ENCODE data around the gene ADGRE1.

Gene ADGRE1

DNA sequence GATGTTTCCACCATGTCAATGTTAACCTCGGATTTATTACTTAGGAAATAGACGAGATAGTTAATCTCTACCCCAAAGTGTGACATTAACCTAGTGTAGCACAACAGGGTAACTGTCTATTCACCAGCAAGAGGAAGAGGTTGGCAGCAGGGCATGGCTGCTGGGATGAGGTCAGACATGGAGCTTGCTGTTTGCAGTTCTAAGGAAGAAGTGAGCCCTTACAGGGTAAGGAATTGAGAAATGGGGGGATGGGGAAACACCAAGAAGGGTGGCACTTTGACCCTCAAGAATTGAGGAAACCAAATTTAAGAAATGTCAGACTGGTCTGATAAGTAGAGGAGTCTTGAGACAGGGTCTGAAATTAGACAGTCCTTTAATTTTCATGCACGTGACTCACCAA, 71.4 kb downstream of the ADGRE1 start:
- DNase-seq, result peak in 1 of 2 donors; percentile 17

DNA sequence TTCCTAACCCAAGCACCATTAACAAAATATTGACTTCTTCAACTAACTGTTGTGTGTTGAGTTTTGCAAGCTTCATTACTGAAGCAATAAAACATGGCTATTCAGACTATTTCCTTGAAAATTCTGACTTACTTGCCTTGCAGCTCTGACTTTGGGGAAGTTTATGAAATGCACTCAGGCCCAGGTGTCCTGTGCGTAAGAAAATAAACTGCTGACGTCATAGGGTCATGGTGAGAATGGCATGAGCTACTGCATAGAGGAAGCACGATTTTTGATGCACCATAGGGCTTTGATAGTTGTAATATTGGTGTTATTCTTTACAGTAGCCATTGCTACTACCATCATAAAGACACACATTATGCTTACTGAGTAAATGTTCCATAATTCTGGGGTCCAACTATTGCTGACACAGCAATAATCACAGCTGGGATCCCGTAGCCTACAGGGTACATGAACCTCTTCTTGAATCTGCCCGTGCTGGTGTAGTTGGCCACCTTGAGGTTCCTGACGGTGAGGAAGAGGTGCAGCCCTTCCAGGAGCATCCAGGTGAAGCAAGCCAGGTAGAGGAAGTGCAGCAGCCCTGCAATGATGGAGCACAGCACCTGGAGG, 76.0 kb downstream of the ADGRE1 start:
- peak in 1 of 2 donors; percentile 35 for DNase-seq

DNA sequence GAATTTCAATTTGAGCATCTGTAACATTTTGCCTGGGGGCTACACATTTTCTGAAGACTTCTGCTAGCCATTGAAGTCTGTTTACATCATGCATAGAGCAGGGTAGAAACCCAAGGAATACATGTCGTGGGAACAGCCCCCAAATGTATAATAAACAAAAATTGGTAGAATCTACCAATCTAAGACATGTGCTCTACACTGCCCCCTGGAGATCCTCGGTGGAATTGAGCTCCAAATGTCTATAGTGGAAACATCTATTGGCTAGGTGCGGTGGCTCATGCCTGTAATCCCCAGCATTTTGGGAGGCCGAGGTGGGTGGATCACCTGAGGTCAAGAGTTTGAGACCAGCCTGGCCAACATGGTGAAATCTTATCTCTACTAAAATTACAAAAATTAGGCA, 76.6 kb downstream of the ADGRE1 start:
- DNase-seq, result peak; percentile 8 to 40

DNA sequence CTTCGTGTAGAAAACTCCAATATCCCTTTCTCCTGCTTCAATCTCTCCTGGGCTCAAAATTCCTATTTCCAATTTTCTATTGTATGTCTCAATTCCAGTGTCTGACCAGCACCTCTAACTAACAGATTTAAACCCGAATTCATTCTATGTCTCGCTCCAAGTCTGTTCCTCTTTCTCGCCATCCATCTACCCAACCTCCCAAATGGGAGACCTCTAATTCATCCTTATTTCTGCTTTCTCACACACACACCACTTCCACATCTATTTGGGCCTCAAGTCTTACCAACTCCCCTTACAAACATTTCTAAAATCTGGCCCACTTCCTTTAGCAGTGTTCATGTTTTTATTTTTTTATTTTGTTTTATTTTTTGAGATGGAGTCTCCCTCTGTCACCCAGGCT, 80.6 kb downstream of the ADGRE1 start:
- DNase-seq, result no peak

DNA sequence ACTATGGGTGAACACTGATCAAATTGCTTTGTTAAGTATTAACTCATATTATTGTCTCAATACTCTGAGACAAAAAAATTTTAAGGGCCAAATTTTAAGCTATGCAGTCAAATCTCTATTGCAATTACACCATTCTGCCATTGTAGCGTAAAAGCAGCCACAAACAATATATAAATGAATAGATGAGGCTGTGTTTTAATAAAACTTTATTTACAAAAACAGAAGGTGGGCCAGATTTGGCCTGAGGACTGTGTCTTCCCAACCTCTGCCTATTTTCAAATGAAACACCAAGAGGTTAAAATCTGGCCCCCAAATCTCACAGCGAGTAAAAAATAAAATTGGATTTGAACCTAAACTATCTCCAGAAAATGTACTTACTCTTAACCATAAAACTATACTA, 82.1 kb downstream of the ADGRE1 start:
- DNase-seq, result no peak

DNA sequence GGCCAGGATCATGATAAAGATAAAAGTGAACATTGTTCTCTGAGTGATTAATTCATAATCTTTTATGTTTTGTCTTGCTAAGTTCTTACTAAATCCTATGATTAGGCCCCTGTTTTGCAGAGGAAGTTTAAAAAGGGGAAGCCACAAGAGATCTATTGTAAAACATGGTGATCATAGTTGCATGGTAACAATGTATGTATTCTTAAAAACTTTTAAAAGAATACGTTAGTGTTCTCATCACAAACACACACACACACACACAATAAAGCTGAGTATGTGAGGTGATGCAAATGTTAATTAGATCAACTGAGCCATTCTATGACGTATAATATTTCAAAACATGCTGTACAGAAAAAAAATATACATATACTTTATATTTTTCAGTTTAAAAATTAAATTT, 82.6 kb downstream of the ADGRE1 start:
- DNase-seq, result no peak

DNA sequence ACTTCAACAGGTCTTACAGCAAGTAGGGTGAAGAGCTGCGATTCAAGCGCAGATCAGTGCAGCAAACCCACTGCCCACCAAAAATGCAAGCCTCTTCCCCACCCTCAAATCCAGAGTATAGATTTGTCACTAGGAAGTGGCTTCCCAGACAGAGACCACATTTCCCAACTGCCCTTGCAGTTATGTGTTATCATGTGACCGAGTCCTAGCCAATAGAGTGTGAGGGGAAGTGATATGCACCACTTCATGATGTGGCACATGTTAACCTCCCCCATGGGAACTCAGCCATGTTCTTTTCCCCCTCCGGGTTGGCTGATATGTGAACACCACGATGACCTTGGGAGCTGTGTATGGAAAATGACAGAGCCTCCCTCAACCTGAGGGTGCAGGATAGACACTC, 83.1 kb downstream of the ADGRE1 start:
- DNase-seq, result peak; percentile 14 to 56

DNA sequence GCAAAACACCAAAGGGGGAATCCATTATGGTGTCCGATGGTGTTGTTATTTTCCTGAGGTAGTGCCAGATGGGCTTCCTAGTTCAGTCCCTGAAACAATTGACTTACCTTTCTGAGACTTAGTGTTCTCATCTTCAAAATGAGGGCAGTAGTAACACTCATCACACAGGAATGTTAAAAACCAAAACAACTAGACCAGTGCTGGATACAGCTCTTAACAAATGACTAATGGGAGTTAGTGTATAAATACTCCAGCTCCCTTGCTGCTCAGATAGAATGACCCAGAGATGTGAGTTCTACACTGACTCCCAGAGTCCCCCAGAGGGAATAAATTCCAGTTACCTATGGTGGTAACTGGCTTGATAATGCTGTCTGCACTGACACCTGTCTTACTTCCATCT, 84.0 kb downstream of the ADGRE1 start:
- no peak for DNase-seq

DNA sequence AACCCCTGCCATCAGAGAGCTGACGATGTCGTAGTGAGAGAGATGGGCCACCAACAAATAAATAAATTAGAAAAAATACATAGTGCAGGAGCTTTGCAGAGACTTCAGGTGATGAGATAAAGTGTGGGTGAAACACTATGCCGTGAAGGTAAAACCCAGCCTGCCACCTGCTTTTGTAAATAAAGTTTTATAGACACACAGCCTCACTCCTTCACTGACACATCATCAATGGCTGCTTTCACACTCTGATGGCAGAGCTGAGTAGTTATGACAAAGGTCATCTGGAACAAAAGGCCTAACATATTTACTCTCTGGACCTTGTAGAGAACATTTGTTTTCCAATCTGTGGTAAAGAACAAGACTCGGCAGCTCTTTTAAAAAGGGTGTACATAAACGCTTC, 88.8 kb downstream of the ADGRE1 start:
- DNase-seq, result no peak

DNA sequence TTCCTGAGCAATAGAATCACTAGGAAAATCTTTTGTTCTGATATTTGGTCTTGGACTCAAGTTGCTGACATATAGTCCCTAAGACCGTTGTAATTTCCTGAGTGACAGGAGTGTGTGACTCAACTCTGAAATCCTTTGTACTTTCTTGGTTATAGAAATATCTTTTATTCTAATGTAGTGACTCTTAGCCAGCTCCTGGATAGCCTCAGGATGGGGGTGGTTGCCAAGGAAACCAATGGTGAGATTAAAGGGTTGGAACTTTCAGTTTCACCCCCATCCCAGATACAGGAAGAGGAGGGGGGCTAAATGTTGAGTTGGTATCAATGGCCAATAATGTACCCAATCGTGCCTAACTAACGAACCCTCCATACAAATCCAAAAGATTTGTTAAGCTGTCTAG, 92.0 kb downstream of the ADGRE1 start:
- DNase-seq, result no peak

DNA sequence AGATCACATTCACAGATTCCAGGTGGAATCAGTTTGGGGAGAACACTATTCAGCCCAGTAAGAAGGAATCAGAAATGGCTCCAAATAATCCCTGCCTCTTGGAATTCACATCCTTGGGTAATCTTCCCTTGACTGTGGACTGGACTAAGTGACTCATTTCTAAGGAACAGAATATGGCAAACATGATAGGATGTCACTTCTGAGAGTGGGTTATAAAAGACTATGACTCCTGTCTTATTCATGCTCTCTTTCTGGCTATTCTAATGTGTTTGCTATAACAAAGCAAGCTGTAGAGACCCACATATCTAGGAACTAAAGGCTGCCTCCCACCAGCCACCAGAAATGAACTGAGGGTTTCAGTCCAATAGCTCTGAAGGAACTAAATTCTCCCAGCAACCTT, 96.1 kb downstream of the ADGRE1 start:
- DNase-seq, result no peak

DNA sequence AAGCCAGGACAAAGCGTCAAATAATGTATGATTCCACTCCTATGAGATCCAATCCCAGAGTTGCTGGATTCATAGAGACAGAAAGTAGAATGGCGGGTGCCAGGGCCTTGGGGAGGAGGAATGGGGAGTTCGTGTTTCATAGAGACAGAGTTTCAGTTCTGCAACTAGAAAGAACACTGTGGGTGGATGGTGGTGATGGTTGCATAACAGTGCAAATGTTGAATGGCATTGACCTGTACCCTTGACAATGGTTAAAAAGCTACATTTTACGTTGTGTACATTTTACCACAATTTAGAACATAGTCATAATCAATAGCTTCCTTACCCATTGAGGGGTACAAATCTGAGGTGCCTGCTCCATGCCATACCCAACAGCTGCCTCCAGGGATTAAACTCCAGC, 100.5 kb downstream of the ADGRE1 start:
- no peak for DNase-seq

DNA sequence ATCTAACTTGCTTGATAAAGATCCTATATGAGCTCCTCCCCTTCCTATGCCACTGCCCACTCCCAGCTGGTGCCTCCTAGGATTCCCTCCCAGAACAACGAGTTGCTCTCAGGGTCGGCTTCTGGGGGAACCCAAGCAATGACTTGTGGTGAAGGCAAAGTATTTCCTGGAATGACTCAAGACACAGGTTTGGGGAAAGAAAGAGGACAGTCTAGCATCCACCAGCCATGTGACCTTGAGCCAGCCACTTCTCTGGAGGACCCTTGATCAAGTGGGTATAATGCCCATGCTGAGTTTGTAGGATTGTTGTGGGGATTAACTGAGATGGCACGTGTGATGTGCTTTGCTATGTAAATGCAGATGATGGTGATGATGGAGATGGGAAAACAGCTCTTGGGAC, 100.9 kb downstream of the ADGRE1 start:
- DNase-seq, result no peak
